GM12875 (cell line): ENCODE measurements around the gene MME.

Source experiments
- H3K4me3 ChIP-seq: one replicate; pipeline ENCODE4 v1.5.1; 2011; ENCODE audit warnings: low read depth, low read length, control low read depth
- CTCF ChIP-seq: IDR thresholded peaks from 2 replicates; pipeline ENCODE4 v1.5.1; 2011; ENCODE audit warnings: low read depth, mild to moderate bottlenecking, control low read depth, inconsistent platforms, low read length, moderate library complexity, borderline replicate concordance; ENCODE audit not compliant: insufficient read depth

Gene MME

GRCh38 chr3:155046935-155047334, 33.2 kb upstream of the MME start:
- no peak overlapping the region for H3K4me3 ChIP-seq
- no peak for TF ChIP-seq CTCF

GRCh38 chr3:155047672-155048071, 32.4 kb upstream of the MME start:
- H3K4me3 ChIP-seq: no peak overlapping the region
- TF ChIP-seq CTCF: no peak

GRCh38 chr3:155049959-155050358, 30.2 kb upstream of the MME start:
- no peak for TF ChIP-seq CTCF
- no peak overlapping the region for H3K4me3 ChIP-seq

GRCh38 chr3:155052470-155052869, 27.6 kb upstream of the MME start:
- no peak for TF ChIP-seq CTCF
- H3K4me3 ChIP-seq: no peak overlapping the region

GRCh38 chr3:155053756-155054155, 26.4 kb upstream of the MME start:
- no peak for TF ChIP-seq CTCF

GRCh38 chr3:155064920-155065319, 15.2 kb upstream of the MME start:
- no peak for TF ChIP-seq CTCF
- no peak overlapping the region for H3K4me3 ChIP-seq

More at GRCh38 chr3:155053756-155054155, 26.4 kb upstream of the MME start:
- H3K4me3 ChIP-seq: no peak overlapping the region

- TF ChIP-seq CTCF: no peak
- no peak overlapping the region for H3K4me3 ChIP-seq
These were observed 14.6 kb upstream of the MME start for GRCh38 chr3:155065537-155065936.
